ENCODE measurements around the gene USP6NL. TPM values are rescaled to one million over a fixed set of nuclear protein-coding genes. Genes with fewer than 3 reads are reported as not detected.
A peak's percentile ranks its signal among the peaks of the same experiment; 100 is the strongest.

Gene USP6NL
- total and polyA plus RNA-seq, 10 of the 15 experiments (the other 5 are each of a cell fraction or from before 2014, with no cell fraction given), result 4.0 to 27.7 (median 18.2) TPM

GRCh38 chr10:11578802-11579255 is 32.6 kb downstream of the USP6NL start (continued):
- TF ChIP-seq ZBTB40 (IDR thresholded peaks at IDR 0.05; ENCODE audit: borderline replicate concordance) (no peak), MTA2 (IDR thresholded peaks at IDR 0.05; ENCODE audit: low read depth) (peak; percentile 56), RCOR1 (conservative IDR thresholded peaks at IDR 0.05; ENCODE audit: low read depth, low read length) (0 out of 2 replicates have a peak, but pooled peaks have one; percentile 68), SREBF2 (IDR thresholded peaks at IDR 0.05; ENCODE audit: low read length) (no peak), NR2C2 (IDR thresholded peaks at IDR 0.05; ENCODE audit: borderline replicate concordance, control insufficient read depth, insufficient read length, low read depth) (no peak), MAX (IDR thresholded peaks at IDR 0.05; ENCODE audit: low read depth, low read length) (no peak), NR2F1 (conservative IDR thresholded peaks at IDR 0.05) (no peak), SIN3A (IDR thresholded peaks at IDR 0.05; ENCODE audit: low read depth, low read length) (no peak), TCF7 (IDR thresholded peaks at IDR 0.05; ENCODE audit: borderline replicate concordance) (no peak), USF2 (IDR thresholded peaks at IDR 0.05; ENCODE audit: borderline replicate concordance, low read depth, low read length) (no peak), NBN (IDR thresholded peaks at IDR 0.05) (no peak), EP300 (IDR thresholded peaks at IDR 0.05; ENCODE audit: borderline replicate concordance in 1 of 2, control insufficient read depth in 1 of 2, low read depth in 2 of 2, low read length in 2 of 2) (peak in 1 of 2 experiments; percentile 22; a peak in 1 of 4 replicates), ATF7 (IDR thresholded peaks at IDR 0.05; ENCODE audit: low read depth) (peak; percentile 49; the same call in 1 of the 2 replicates), ZNF207 (IDR thresholded peaks at IDR 0.05; ENCODE audit: borderline replicate concordance) (no peak), CUX1 (IDR thresholded peaks at IDR 0.05; ENCODE audit: insufficient replicate concordance, low read depth, low read length) (no peak), ZNF24 (IDR thresholded peaks at IDR 0.05) (peak; percentile 39; the same call in 1 of the 2 replicates), ZNF217 (IDR thresholded peaks at IDR 0.05) (peak; percentile 72; the same call in 1 of the 2 replicates), ELK1 (IDR thresholded peaks at IDR 0.05; ENCODE audit: low read depth, low read length) (no peak), CEBPB (IDR thresholded peaks at IDR 0.05; ENCODE audit: borderline replicate concordance in 1 of 2, low read depth in 2 of 2, low read length in 2 of 2) (no peak)

Data from GM12878 (cell line).